Central memory CD4-positive, alpha-beta T cell (primary cell): ENCODE results near the gene SLC26A1.

Experiments used
- DNase-seq: peaks from one replicate; pipeline ENCODE4 v3.0.0; 2022

The SLC26A1 gene

GRCh38 chr4:1027915-1028238 lies 34.7 kb upstream of the SLC26A1 start:
- DNase-seq: no peak

- no peak for DNase-seq
These were observed 34.2 kb upstream of the SLC26A1 start for GRCh38 chr4:1027219-1027914.

- DNase-seq: peak; percentile 19
These were observed 32.9 kb upstream of the SLC26A1 start for GRCh38 chr4:1026115-1026514.

GRCh38 chr4:1024882-1025545 lies 31.8 kb upstream of the SLC26A1 start:
- DNase-seq: no peak

GRCh38 chr4:1023895-1024740 lies 30.9 kb upstream of the SLC26A1 start:
- DNase-seq: no peak

GRCh38 chr4:1023075-1023640 lies 30.0 kb upstream of the SLC26A1 start:
- DNase-seq: no peak

- DNase-seq: no peak
These were observed 29.5 kb upstream of the SLC26A1 start for GRCh38 chr4:1022739-1023066.

- no peak for DNase-seq
These were observed 29.0 kb upstream of the SLC26A1 start for GRCh38 chr4:1022051-1022738.

- DNase-seq: no peak
These were observed 28.3 kb upstream of the SLC26A1 start for GRCh38 chr4:1021386-1022050.

GRCh38 chr4:1019729-1020470 lies 26.7 kb upstream of the SLC26A1 start:
- no peak for DNase-seq

- no peak for DNase-seq
These were observed 26.1 kb upstream of the SLC26A1 start for GRCh38 chr4:1019320-1019719.

- DNase-seq: no peak
These were observed 25.2 kb upstream of the SLC26A1 start for GRCh38 chr4:1018147-1019020.

GRCh38 chr4:1017706-1018105 lies 24.5 kb upstream of the SLC26A1 start:
- no peak for DNase-seq

- no peak for DNase-seq
These were observed 24.0 kb upstream of the SLC26A1 start for GRCh38 chr4:1017211-1017610.

- DNase-seq: no peak
These were observed 22.5 kb upstream of the SLC26A1 start for GRCh38 chr4:1015746-1016145.

GRCh38 chr4:1015179-1015578 lies 22.0 kb upstream of the SLC26A1 start:
- DNase-seq: no peak

GRCh38 chr4:1014291-1015167 lies 21.3 kb upstream of the SLC26A1 start:
- no peak for DNase-seq

- DNase-seq: no peak
These were observed 20.2 kb upstream of the SLC26A1 start for GRCh38 chr4:1013225-1014073.
